Activated naive CD4-positive, alpha-beta T cell (primary cell): ENCODE results near the gene MYLIP.
"Not testable (repeated sequence)": the region's sequence is repeated elsewhere in the genome, so short reads cannot be mapped to it uniquely, and the experiment has no call there.

Experiments used
- DNase-seq, 4 experiments: peaks; one replicate each; lab custom pipeline; 2025; lab: John Stamatoyannopoulos, UW

MYLIP gene

GRCh38 chr6:16174416-16175078 lies 45.7 kb downstream of the MYLIP start:
- no peak for DNase-seq

DNA sequence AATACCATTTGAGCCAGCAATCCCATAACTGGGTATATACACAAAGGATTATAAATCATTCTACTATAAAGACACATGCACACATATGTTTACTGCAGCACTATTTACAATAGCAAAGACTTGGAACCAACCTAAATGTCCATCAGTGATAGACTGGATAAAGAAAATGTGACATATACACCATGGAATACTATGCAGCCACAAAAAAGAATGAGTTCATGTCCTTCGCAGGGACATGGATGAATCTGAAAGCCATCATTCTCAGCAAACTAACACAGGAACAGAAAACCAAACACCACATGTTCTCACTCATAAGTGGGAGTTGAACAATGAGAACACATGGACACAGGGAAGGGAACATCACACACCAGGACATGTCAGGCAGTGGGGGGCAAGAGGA lies 47.7 kb downstream of the MYLIP start:
- not testable (repeated sequence) for DNase-seq

GRCh38 chr6:16177881-16178280 lies 49.0 kb downstream of the MYLIP start:
- DNase-seq = no peak

GRCh38 chr6:16178351-16178750 lies 49.5 kb downstream of the MYLIP start:
- DNase-seq = no peak

DNA sequence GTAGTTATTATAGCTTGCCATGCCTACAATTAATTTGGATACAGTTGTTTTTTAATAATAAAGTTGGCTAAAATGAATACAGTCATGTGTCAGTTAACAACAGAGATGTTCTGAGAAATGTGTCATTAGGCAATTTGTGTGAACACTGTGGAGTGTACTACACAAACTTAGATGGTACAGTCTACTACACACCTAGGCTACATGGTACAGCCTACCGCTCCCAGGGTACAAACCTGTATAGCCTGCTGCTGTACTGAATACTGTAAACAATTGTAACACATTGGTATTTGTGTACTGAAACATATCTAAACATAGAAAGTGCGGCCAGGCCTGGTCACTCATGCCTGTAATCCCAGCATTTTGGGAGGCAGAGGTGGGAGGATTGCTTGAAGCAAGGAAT lies 50.2 kb downstream of the MYLIP start:
- no peak for DNase-seq

DNA sequence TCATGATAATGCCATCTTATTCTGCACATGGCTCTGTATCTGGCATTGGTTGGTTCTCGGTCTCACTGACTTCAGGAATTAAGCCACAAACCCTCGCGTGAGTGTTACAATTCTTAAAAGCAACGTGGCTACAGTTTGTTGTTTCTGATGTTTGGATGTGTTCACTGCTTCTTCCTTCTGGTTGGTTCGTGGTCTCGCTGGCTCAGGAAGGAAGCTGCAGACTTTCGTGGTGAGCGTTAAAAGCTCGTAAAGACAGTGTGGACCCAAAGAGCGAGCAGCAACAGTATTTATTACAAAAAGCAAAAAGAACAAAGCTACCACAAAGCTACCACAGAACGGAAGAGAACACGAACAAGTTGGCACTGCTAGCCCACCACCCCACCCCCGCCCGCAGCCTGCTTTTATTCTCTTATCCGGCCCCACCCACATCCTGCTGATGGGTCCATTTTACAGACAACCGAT lies 51.1 kb downstream of the MYLIP start:
- DNase-seq = peak in 2 of 4 experiments; percentile 7 to 31

- no peak for DNase-seq
Observed at GRCh38 chr6:16180696-16181438, 52.0 kb downstream of the MYLIP start.

- no peak for DNase-seq
Observed at GRCh38 chr6:16181439-16182297, 52.8 kb downstream of the MYLIP start.

DNA sequence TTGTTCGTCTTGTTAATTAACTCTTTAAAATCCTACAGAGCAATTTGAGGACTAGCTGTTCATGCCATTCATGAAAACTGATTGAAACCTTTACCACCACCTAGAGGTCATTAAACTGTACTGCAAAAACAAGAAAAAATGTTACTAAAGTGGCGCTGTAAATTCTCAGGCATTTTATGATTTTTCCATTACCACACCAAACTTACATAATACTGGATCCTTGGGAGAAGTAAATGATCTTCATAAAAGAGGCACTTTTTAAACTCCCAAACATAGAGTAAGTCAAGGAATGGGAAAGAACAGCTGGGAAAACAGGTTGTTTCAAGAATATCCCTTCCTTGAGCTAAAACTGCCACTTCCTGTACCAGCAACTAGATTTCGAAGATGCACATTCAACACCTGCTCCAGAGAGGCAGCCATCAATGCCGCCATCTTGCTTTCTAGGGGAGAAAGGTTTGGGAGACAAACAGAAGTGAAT lies 54.3 kb downstream of the MYLIP start:
- DNase-seq = no peak

- DNase-seq = no peak
Observed at GRCh38 chr6:16184129-16184528, 55.2 kb downstream of the MYLIP start.

DNA sequence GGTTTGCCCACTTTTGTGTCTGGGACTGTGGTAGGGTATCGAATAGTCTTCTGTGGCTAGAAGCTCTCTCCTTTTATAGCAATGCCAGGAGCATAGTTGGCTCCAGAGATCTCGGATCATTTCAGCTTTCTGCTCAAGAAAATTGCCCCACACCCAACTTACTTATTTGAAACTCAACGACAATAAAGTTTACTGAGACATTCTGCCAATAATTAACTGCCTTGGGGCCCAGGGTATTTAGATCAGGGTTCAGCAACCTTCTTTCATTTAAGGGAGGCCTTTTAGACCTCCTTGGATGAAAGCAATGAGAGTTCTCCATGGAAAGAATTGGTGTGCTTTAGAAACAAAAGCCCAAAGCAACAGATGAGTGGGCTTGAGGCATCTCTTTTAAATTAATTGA lies 55.7 kb downstream of the MYLIP start:
- no peak for DNase-seq

GRCh38 chr6:16187176-16187575 lies 58.3 kb downstream of the MYLIP start:
- DNase-seq = no peak

DNA sequence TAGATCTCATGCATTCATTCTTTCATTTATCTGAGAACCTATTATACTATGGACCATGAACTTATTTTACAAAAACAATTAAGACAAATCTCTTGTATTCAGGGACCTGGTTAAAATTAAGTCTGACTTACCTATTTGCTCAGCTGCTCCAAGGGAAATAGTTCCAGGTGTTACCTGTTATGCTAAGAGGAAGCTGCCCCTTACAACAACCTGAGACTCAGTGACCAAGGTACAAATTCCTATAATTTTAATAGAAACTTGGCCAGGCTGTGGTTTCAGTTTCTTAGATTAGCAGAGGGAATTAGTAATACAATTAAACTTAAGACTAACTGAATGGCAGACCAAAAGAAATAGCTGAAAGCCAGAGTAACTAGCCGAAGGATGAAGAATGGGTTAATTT lies 61.3 kb downstream of the MYLIP start:
- no peak for DNase-seq

- DNase-seq = no peak
Observed at GRCh38 chr6:16196260-16196983, 67.5 kb downstream of the MYLIP start.

DNA sequence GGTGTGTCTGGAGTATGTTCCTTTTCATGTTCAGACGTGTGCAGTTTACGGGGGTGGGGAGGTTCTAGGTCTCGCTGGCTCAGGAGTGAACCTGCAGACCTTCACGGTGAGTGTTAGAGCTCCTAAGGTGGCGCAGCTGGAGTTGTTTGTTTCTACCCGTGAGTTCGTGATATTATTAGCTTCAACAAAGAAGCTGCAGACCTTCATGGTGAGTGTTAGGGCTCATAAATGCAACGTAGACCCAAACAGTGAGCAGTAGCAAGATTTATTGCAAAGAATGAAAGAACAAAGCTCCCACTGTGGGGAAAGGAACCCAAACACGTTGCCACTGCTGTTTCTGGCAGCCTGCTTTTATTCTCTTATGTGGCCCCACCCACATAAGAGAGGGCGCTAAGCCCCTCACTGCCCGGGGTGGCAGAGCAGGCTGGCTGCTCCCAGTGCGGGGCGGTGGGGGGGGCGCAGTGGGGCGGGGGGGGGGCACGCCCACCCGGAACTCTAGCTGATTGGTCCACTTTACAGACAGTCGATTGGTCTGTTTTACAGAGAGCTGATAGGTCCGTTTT lies 68.2 kb downstream of the MYLIP start:
- DNase-seq = no peak
